Smooth muscle cell (in vitro differentiated cells): Measurements from ENCODE around the gene PSMA7. TPM values are rescaled to one million over a fixed set of nuclear protein-coding genes. Genes with fewer than 3 reads are reported as not detected.

Experiments used
- DNase-seq: peaks from one replicate; lab custom pipeline; 2025; ENCODE audit not compliant: unreplicated experiment; lab: John Stamatoyannopoulos, UW
- H2AFZ ChIP-seq: fragments of 200-600 bp; sonication (generic); 2 replicates; pipeline ENCODE4 v1.6.0; 2016; ENCODE audit warnings: antibody characterized with exemption, low read depth, mild to moderate bottlenecking
- H3F3A ChIP-seq: fragments of 200-600 bp; sonication (generic); 2 replicates; pipeline ENCODE4 v1.6.0; 2017; ENCODE audit warnings: antibody characterized with exemption, low read depth
- H3K27ac ChIP-seq: fragments of 200-600 bp; sonication (generic); 2 replicates; pipeline ENCODE4 v1.5.1; 2016; ENCODE audit warnings: low read depth, mild to moderate bottlenecking
- H3K27me3 ChIP-seq: fragments of 200-600 bp; sonication (generic); 2 replicates; pipeline ENCODE4 v1.6.1; 2016; ENCODE audit warnings: low read depth, mild to moderate bottlenecking
- H3K36me3 ChIP-seq: fragments of 200-600 bp; sonication (generic); 2 replicates; pipeline ENCODE4 v1.5.1; 2016; ENCODE audit warnings: low read depth
- H3K4me1 ChIP-seq: fragments of 200-600 bp; sonication (generic); 2 replicates; pipeline ENCODE4 v1.5.1; 2016; ENCODE audit warnings: low read depth
- H3K4me2 ChIP-seq: fragments of 200-600 bp; sonication (generic); 2 replicates; pipeline ENCODE4 v1.6.0; 2016; ENCODE audit warnings: mild to moderate bottlenecking
- H3K4me3 ChIP-seq: fragments of 200-600 bp; sonication (generic); 2 replicates; pipeline ENCODE4 v1.5.1; 2016; ENCODE audit warnings: mild to moderate bottlenecking
- H3K79me2 ChIP-seq: fragments of 200-600 bp; sonication (generic); 2 replicates; pipeline ENCODE4 v1.6.0; 2016; ENCODE audit warnings: low read depth, mild to moderate bottlenecking
- H3K9ac ChIP-seq: fragments of 200-600 bp; sonication (generic); 2 replicates; pipeline ENCODE4 v1.6.0; 2016; ENCODE audit warnings: low read depth
- H3K9me3 ChIP-seq: fragments of 200-600 bp; sonication (generic); replicated peaks from 2 replicates; pipeline ENCODE4 v1.5.1; 2016; ENCODE audit warnings: low read depth
- H4K20me1 ChIP-seq: fragments of 200-600 bp; sonication (generic); 2 replicates; pipeline ENCODE4 v1.6.0; 2016; ENCODE audit warnings: low read depth
- CTCF ChIP-seq: fragments of 200-600 bp; sonication (generic); IDR thresholded peaks from 2 replicates; pipeline ENCODE4 v1.5.1; 2017; ENCODE audit warnings: borderline replicate concordance, mild to moderate bottlenecking, antibody characterized with exemption; ENCODE audit not compliant: insufficient read depth, poor library complexity, severe bottlenecking
- WGBS: methylation state at CpG from one replicate; pipeline ENCODE4 v1.1.7; 2016; ENCODE audit warnings: low lambda C conversion rate; 5-methylcytosine and 5-hydroxymethylcytosine counted together
- polyA plus RNA-seq: library from polyadenylated mRNA; unstranded; fragments of >200 nt; fragmentation: Nextera tagmentation; extraction: Ambion mirVana; gene quantifications from 2 replicates; pipeline ENCODE4 v1.2.1, GENCODE V29; 2016
- total RNA-seq: library from RNA; depleted of rRNA; stranded (reverse); fragments of >200 nt; gene quantifications from 2 replicates; pipeline ENCODE4 v1.2.3, GENCODE V29; 2014

The PSMA7 gene
- total and polyA plus RNA-seq, 2 experiments from 2014 or later, result 297 to 473 TPM

- H3K4me1 ChIP-seq, result no peaks in the 10 kb centered on the region
- no peaks in the 10 kb centered on the region for H3K79me2 ChIP-seq
- H4K20me1 ChIP-seq, result no peaks in the 10 kb centered on the region
- WGBS, result 96% methylated on average over 10 of the region's 10 CpGs
- no peak for DNase-seq
- no peak overlapping the region for H3K4me2 ChIP-seq
- H3K27ac ChIP-seq, result no peak overlapping the region
- no peaks in the 10 kb centered on the region for H3K27me3 ChIP-seq
- no peak for TF ChIP-seq CTCF
- H3K9me3 ChIP-seq, result no peaks in the 10 kb centered on the region
- no peak overlapping the region for H3K4me3 ChIP-seq
- H3K36me3 ChIP-seq, result no peaks in the 10 kb centered on the region
- H3K9ac ChIP-seq, result no peak overlapping the region
- no peak overlapping the region for H2AFZ ChIP-seq
- H3F3A ChIP-seq, result no peaks in the 10 kb centered on the region
Measured at GRCh38 chr20:62175711-62176110, 32.5 kb upstream of the PSMA7 start.

- Histone ChIP-seq H3K9me3 (no peaks in the 10 kb centered on the region), H4K20me1 (no peaks in the 10 kb centered on the region), H3K36me3 (no peaks in the 10 kb centered on the region), H3K9ac (no peak overlapping the region), H3K4me2 (no peak overlapping the region), H3K4me3 (no peak overlapping the region), H3K27ac (no peak overlapping the region), H3K4me1 (no peaks in the 10 kb centered on the region), H3K27me3 (no peaks in the 10 kb centered on the region), H2AFZ (no peak overlapping the region), H3F3A (no peaks in the 10 kb centered on the region), H3K79me2 (no peaks in the 10 kb centered on the region)
- WGBS, result 96% methylated on average over 25 of the region's 26 CpGs
- no peak for TF ChIP-seq CTCF
- no peak for DNase-seq
Measured at GRCh38 chr20:62174870-62175624, 31.9 kb upstream of the PSMA7 start.

GRCh38 chr20:62174021-62174804 is 31.0 kb upstream of the PSMA7 start:
- H4K20me1 ChIP-seq, result no peaks in the 10 kb centered on the region
- 97% methylated on average over 28 of the region's 28 CpGs for WGBS
- no peaks in the 10 kb centered on the region for H3K27me3 ChIP-seq
- H3K4me2 ChIP-seq, result no peak overlapping the region
- TF ChIP-seq CTCF, result no peak
- no peak overlapping the region for H3K9ac ChIP-seq
- H3K36me3 ChIP-seq, result no peaks in the 10 kb centered on the region
- H2AFZ ChIP-seq, result no peak overlapping the region
- H3K27ac ChIP-seq, result no peak overlapping the region
- no peak for DNase-seq
- H3K9me3 ChIP-seq, result no peaks in the 10 kb centered on the region
- H3K79me2 ChIP-seq, result no peaks in the 10 kb centered on the region
- no peak overlapping the region for H3K4me3 ChIP-seq
- no peaks in the 10 kb centered on the region for H3K4me1 ChIP-seq
- no peaks in the 10 kb centered on the region for H3F3A ChIP-seq
